Measurements from ENCODE around the gene VPS37C. TPM values are rescaled to one million over a fixed set of nuclear protein-coding genes. Genes with fewer than 3 reads are reported as not detected.

The VPS37C gene
- total RNA-seq, 1 experiment from 2014 or later, result 36.3 TPM

DNA sequence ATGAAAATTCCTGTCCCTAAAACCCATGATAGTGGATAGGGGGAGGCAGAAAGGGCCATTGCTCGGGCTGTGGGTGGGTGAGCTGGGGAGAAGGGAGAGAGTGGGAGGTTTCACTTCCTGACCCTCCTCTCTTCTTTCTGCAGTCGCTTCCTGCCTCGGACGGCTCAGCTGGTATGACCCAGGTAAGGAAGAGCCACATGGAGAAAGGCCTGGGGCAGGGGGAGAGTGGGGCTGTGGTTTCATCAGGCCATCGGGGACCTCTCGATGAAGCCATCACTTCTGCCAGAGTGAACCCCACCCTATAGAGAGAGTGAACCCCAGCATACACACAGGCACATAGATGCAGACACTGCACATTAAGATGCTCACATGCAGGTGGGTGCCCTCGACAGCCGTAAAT, 46.3 kb downstream of the VPS37C start:
- H3K9me3 ChIP-seq, result no peaks in the 10 kb centered on the region
- DNase-seq, result no peak
- H3K27ac Mint-ChIP-seq (ENCODE audit: unreplicated experiment), result no peak overlapping the region
- TF ChIP-seq, protein P1, sequence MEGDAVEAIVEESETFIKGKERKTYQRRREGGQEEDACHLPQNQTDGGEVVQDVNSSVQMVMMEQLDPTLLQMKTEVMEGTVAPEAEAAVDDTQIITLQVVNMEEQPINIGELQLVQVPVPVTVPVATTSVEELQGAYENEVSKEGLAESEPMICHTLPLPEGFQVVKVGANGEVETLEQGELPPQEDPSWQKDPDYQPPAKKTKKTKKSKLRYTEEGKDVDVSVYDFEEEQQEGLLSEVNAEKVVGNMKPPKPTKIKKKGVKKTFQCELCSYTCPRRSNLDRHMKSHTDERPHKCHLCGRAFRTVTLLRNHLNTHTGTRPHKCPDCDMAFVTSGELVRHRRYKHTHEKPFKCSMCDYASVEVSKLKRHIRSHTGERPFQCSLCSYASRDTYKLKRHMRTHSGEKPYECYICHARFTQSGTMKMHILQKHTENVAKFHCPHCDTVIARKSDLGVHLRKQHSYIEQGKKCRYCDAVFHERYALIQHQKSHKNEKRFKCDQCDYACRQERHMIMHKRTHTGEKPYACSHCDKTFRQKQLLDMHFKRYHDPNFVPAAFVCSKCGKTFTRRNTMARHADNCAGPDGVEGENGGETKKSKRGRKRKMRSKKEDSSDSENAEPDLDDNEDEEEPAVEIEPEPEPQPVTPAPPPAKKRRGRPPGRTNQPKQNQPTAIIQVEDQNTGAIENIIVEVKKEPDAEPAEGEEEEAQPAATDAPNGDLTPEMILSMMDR (IDR thresholded peaks at IDR 0.05; ENCODE audit: insufficient read depth in 1 of 2, low read depth in 1 of 2, low read length in 1 of 2, severe bottlenecking in 1 of 2, unreplicated experiment in 1 of 2), result no peak
- intact Hi-C loops (cut with micrococcal nuclease; ENCODE audit: unreplicated experiment), result no loop called here
- no peaks in the 10 kb centered on the region for H3K9me3 Mint-ChIP-seq (ENCODE audit: unreplicated experiment)
- no peak overlapping the region for H3K4me3 Mint-ChIP-seq (ENCODE audit: unreplicated experiment)
- BruUV-seq (replicated peaks), result no TSS peak
- no peaks in the 10 kb centered on the region for H3K36me3 Mint-ChIP-seq (ENCODE audit: insufficient read depth, unreplicated experiment)
- H3K4me3 ChIP-seq (ENCODE audit: low read depth, low read length), result no peak overlapping the region
- H3K36me3 ChIP-seq (ENCODE audit: control insufficient read depth, insufficient read depth, low read length), result no peaks in the 10 kb centered on the region
- ChIA-PET CTCF (no interaction called here), POLR2A (no interaction called here)
- no peaks in the 10 kb centered on the region for H3K27me3 ChIP-seq (replicated peaks; ENCODE audit: control insufficient read depth, insufficient read depth, low read length)
- no peaks in the 10 kb centered on the region for H3K4me1 Mint-ChIP-seq (ENCODE audit: low read depth, unreplicated experiment)
- peaks cover 3% of the 10 kb centered on the region for H3K27me3 Mint-ChIP-seq (ENCODE audit: insufficient read depth, unreplicated experiment)
- H3K4me1 ChIP-seq, result no peaks in the 10 kb centered on the region

- H3K27me3 Mint-ChIP-seq (ENCODE audit: insufficient read depth, unreplicated experiment), result peaks cover 3% of the 10 kb centered on the region
- no peak for DNase-seq
- no peaks in the 10 kb centered on the region for H3K4me1 ChIP-seq
- H3K36me3 ChIP-seq (ENCODE audit: control insufficient read depth, insufficient read depth, low read length), result no peaks in the 10 kb centered on the region
- intact Hi-C loops (cut with micrococcal nuclease; ENCODE audit: unreplicated experiment), result no loop called here
- no peaks in the 10 kb centered on the region for H3K36me3 Mint-ChIP-seq (ENCODE audit: insufficient read depth, unreplicated experiment)
- TF ChIP-seq, protein P1 (IDR thresholded peaks at IDR 0.05; ENCODE audit: insufficient read depth in 1 of 2, low read depth in 1 of 2, low read length in 1 of 2, severe bottlenecking in 1 of 2, unreplicated experiment in 1 of 2), result no peak
- ChIA-PET POLR2A (no interaction called here), CTCF (no interaction called here)
- no peak overlapping the region for H3K4me3 Mint-ChIP-seq (ENCODE audit: unreplicated experiment)
- no peaks in the 10 kb centered on the region for H3K9me3 ChIP-seq
- no peaks in the 10 kb centered on the region for H3K4me1 Mint-ChIP-seq (ENCODE audit: low read depth, unreplicated experiment)
- H3K4me3 ChIP-seq (ENCODE audit: low read depth, low read length), result no peak overlapping the region
- no peaks in the 10 kb centered on the region for H3K9me3 Mint-ChIP-seq (ENCODE audit: unreplicated experiment)
- H3K27ac Mint-ChIP-seq (ENCODE audit: unreplicated experiment), result no peak overlapping the region
- no TSS peak for BruUV-seq (replicated peaks)
- H3K27me3 ChIP-seq (replicated peaks; ENCODE audit: control insufficient read depth, insufficient read depth, low read length), result no peaks in the 10 kb centered on the region
Observed at GRCh38 chr11:61113201-61113600, 48.0 kb downstream of the VPS37C start.

- BruUV-seq (replicated peaks), result no TSS peak
- Mint-ChIP-seq H3K9me3 (ENCODE audit: unreplicated experiment) (no peaks in the 10 kb centered on the region), H3K36me3 (ENCODE audit: insufficient read depth, unreplicated experiment) (no peaks in the 10 kb centered on the region), H3K4me3 (ENCODE audit: unreplicated experiment) (no peak overlapping the region), H3K4me1 (ENCODE audit: low read depth, unreplicated experiment) (no peaks in the 10 kb centered on the region), H3K27me3 (ENCODE audit: insufficient read depth, unreplicated experiment) (peaks cover 3% of the 10 kb centered on the region), H3K27ac (ENCODE audit: unreplicated experiment) (no peak overlapping the region)
- Histone ChIP-seq H3K4me3 (ENCODE audit: low read depth, low read length) (no peak overlapping the region), H3K9me3 (no peaks in the 10 kb centered on the region), H3K36me3 (ENCODE audit: control insufficient read depth, insufficient read depth, low read length) (no peaks in the 10 kb centered on the region), H3K4me1 (no peaks in the 10 kb centered on the region), H3K27me3 (replicated peaks; ENCODE audit: control insufficient read depth, insufficient read depth, low read length) (no peaks in the 10 kb centered on the region)
- no peak for DNase-seq
- intact Hi-C loops (cut with micrococcal nuclease; ENCODE audit: unreplicated experiment), result no loop called here
- TF ChIP-seq, protein P1 (IDR thresholded peaks at IDR 0.05; ENCODE audit: insufficient read depth in 1 of 2, low read depth in 1 of 2, low read length in 1 of 2, severe bottlenecking in 1 of 2, unreplicated experiment in 1 of 2), result no peak
- ChIA-PET POLR2A (no interaction called here), CTCF (no interaction called here)
Observed at GRCh38 chr11:61112575-61112974, 48.7 kb downstream of the VPS37C start.
